Activated CD8-positive, alpha-beta T cell treated with anti-CD3 and anti-CD28 coated beads, Interleukin-2, amount 10 ng/mL, durations not matched to agents 7 days and 5 days (primary cell): ENCODE data around the gene OR2AG2. TPM values are rescaled to one million over a fixed set of nuclear protein-coding genes. Genes with fewer than 3 reads are reported as not detected.

Experiments used
- ATAC-seq: fragments of 150-1000 bp; cut with Tn5 transposase; one replicate; pipeline ENCODE4 v1.10.0; 2021; ENCODE audit warnings: moderate library complexity
- CTCF ChIA-PET: fragments of 350-600 bp; sonication (Branson Sonifier 250); formaldehyde crosslinking; loops from one replicate; lab custom pipeline; 2021; ENCODE audit warnings: antibody characterized with exemption; lab: Charles Lee
- POLR2A ChIA-PET: fragments of 350-600 bp; sonication (Branson Sonifier 250); formaldehyde crosslinking; loops from one replicate; lab custom pipeline; 2021; ENCODE audit warnings: antibody characterized with exemption; lab: Charles Lee
- DNase-seq: peaks from one replicate; pipeline ENCODE4 v3.0.0-alpha.2; 2020
- H3K27ac Mint-ChIP-seq: one replicate; pipeline ENCODE4 v1.8.0; 2021; ENCODE audit warnings: mild to moderate bottlenecking, mixed read lengths
- H3K27me3 Mint-ChIP-seq: one replicate; pipeline ENCODE4 v1.8.0; 2021; ENCODE audit warnings: low read depth, mixed read lengths
- H3K36me3 Mint-ChIP-seq: one replicate; pipeline ENCODE4 v1.8.0; 2021; ENCODE audit warnings: low read depth, mixed read lengths
- H3K4me1 Mint-ChIP-seq: one replicate; pipeline ENCODE4 v1.8.0; 2021; ENCODE audit warnings: low read depth, mixed read lengths
- H3K4me3 Mint-ChIP-seq: one replicate; pipeline ENCODE4 v1.8.0; 2021; ENCODE audit warnings: mild to moderate bottlenecking, mixed read lengths
- H3K9me3 Mint-ChIP-seq: one replicate; pipeline ENCODE4 v1.8.0; 2022; ENCODE audit warnings: mixed read lengths; ENCODE audit not compliant: insufficient read depth
- total RNA-seq, 2 experiments: library from RNA; stranded (reverse); gene quantifications; one replicate each; pipeline ENCODE4 v1.2.3, GENCODE V29; 2021

OR2AG2 gene
- total RNA-seq, 2 experiments from 2014 or later, result 0.08 to 0.23 TPM

- Mint-ChIP-seq H3K27me3 (no peaks in the 10 kb centered on the region), H3K36me3 (peaks cover 66% of the 10 kb centered on the region), H3K9me3 (no peaks in the 10 kb centered on the region), H3K4me3 (no peak overlapping the region), H3K4me1 (peaks cover 85% of the 10 kb centered on the region), H3K27ac (no peak overlapping the region)
- POLR2A ChIA-PET, result interaction anchor here (4.3 kb wide), 1 partner anchor 8 kb away, joined by 20 read pairs; no protein-coding TSS in a partner anchor
- CTCF ChIA-PET, result interaction anchor here (0.6 to 17.1 kb wide), 13 partner anchors 10 to 376 kb away, joined by 3 to 563 read pairs (median 3); no protein-coding TSS in a partner anchor
- DNase-seq (no peak), ATAC-seq (no peak)
These were observed 33.2 kb downstream of the OR2AG2 start for GRCh38 chr11:6738590-6738989.

GRCh38 chr11:6737872-6738466, 33.8 kb downstream of the OR2AG2 start:
- ChIA-PET CTCF (interaction anchor here (0.6 to 17.1 kb wide), 23 partner anchors 9 to 375 kb away, joined by 3 to 563 read pairs (median 4); partner anchors contain the start of genes MRPL17, OR2AG2 and TPP1), POLR2A (interaction anchor here (1.1 to 4.3 kb wide), 2 partner anchors 8 to 17 kb away, joined by 5 to 20 read pairs; no protein-coding TSS in a partner anchor)
- H3K27ac Mint-ChIP-seq, result no peak overlapping the region
- DNase-seq (peak; percentile 83), ATAC-seq (peak; percentile 77)
- H3K36me3 Mint-ChIP-seq, result peaks cover 63% of the 10 kb centered on the region
- H3K4me3 Mint-ChIP-seq, result no peak overlapping the region
- H3K4me1 Mint-ChIP-seq, result peaks cover 87% of the 10 kb centered on the region
- H3K27me3 Mint-ChIP-seq, result no peaks in the 10 kb centered on the region
- H3K9me3 Mint-ChIP-seq, result no peaks in the 10 kb centered on the region

- DNase-seq (no peak), ATAC-seq (no peak)
- Mint-ChIP-seq H3K4me1 (peaks cover 83% of the 10 kb centered on the region), H3K27me3 (no peaks in the 10 kb centered on the region), H3K27ac (no peak overlapping the region), H3K4me3 (no peak overlapping the region), H3K36me3 (peaks cover 62% of the 10 kb centered on the region), H3K9me3 (no peaks in the 10 kb centered on the region)
- ChIA-PET CTCF (interaction anchor here (0.6 to 17.1 kb wide), 9 partner anchors 9 to 361 kb away, joined by 3 to 563 read pairs (median 3); partner anchors contain the start of gene MRPL17), POLR2A (interaction anchor here (1.1 to 4.3 kb wide), 2 partner anchors 10 to 15 kb away, joined by 5 to 20 read pairs; no protein-coding TSS in a partner anchor)
These were observed 35.2 kb downstream of the OR2AG2 start for GRCh38 chr11:6736495-6737121.

- Mint-ChIP-seq H3K27ac (peak overlapping the region; percentile 10), H3K4me3 (no peak overlapping the region), H3K4me1 (peaks cover 82% of the 10 kb centered on the region), H3K27me3 (no peaks in the 10 kb centered on the region), H3K36me3 (peaks cover 65% of the 10 kb centered on the region), H3K9me3 (no peaks in the 10 kb centered on the region)
- POLR2A ChIA-PET, result interaction anchor here (4.3 kb wide), 1 partner anchor 11 kb away, joined by 20 read pairs; no protein-coding TSS in a partner anchor
- CTCF ChIA-PET, result interaction anchor here (0.8 to 17.1 kb wide), 4 partner anchors 17 to 52 kb away, joined by 3 to 563 read pairs (median 12); partner anchors contain the start of gene MRPL17
- DNase-seq (no peak), ATAC-seq (no peak)
These were observed 36.5 kb downstream of the OR2AG2 start for GRCh38 chr11:6735306-6735705.

GRCh38 chr11:6734616-6735015, 37.2 kb downstream of the OR2AG2 start:
- H3K4me1 Mint-ChIP-seq, result peaks cover 75% of the 10 kb centered on the region
- ATAC-seq (no peak), DNase-seq (no peak)
- ChIA-PET POLR2A (interaction anchor here (1.0 to 4.3 kb wide), 2 partner anchors 12 to 14 kb away, joined by 3 to 20 read pairs; no protein-coding TSS in a partner anchor), CTCF (interaction anchor here (1.0 to 17.1 kb wide), 5 partner anchors 8 to 51 kb away, joined by 3 to 563 read pairs (median 5); partner anchors contain the start of gene MRPL17)
- H3K36me3 Mint-ChIP-seq, result peaks cover 66% of the 10 kb centered on the region
- H3K4me3 Mint-ChIP-seq, result no peak overlapping the region
- no peaks in the 10 kb centered on the region for H3K27me3 Mint-ChIP-seq
- H3K9me3 Mint-ChIP-seq, result no peaks in the 10 kb centered on the region
- H3K27ac Mint-ChIP-seq, result peak overlapping the region; percentile 70

- H3K27ac Mint-ChIP-seq, result peak overlapping the region; percentile 77
- H3K27me3 Mint-ChIP-seq, result no peaks in the 10 kb centered on the region
- peak overlapping the region; percentile 48 for H3K4me3 Mint-ChIP-seq
- H3K36me3 Mint-ChIP-seq, result peaks cover 69% of the 10 kb centered on the region
- ATAC-seq (peak; percentile 81), DNase-seq (peak; percentile 53)
- POLR2A ChIA-PET, result interaction anchor here (0.9 to 1.0 kb wide), 2 partner anchors 12 to 13 kb away, joined by 3 read pairs; no protein-coding TSS in a partner anchor
- no peaks in the 10 kb centered on the region for H3K9me3 Mint-ChIP-seq
- CTCF ChIA-PET, result interaction anchor here (0.9 to 17.1 kb wide), 6 partner anchors 9 to 354 kb away, joined by 3 to 563 read pairs (median 6); partner anchors contain the start of gene MRPL17
- H3K4me1 Mint-ChIP-seq, result peaks cover 74% of the 10 kb centered on the region
These were observed 38.2 kb downstream of the OR2AG2 start for GRCh38 chr11:6733326-6734275.

- ChIA-PET POLR2A (no interaction called here), CTCF (interaction anchor here (0.7 to 2.4 kb wide), 6 partner anchors 8 to 30 kb away, joined by 3 to 15 read pairs (median 4); no protein-coding TSS in a partner anchor)
- peaks cover 84% of the 10 kb centered on the region for H3K36me3 Mint-ChIP-seq
- H3K4me1 Mint-ChIP-seq, result peaks cover 42% of the 10 kb centered on the region
- DNase-seq, result no peak
- H3K27me3 Mint-ChIP-seq, result no peaks in the 10 kb centered on the region
- ATAC-seq, result no peak
- H3K9me3 Mint-ChIP-seq, result peaks cover 23% of the 10 kb centered on the region
- no peak overlapping the region for H3K27ac Mint-ChIP-seq
- H3K4me3 Mint-ChIP-seq, result no peak overlapping the region
These were observed 43.6 kb downstream of the OR2AG2 start for GRCh38 chr11:6727971-6728760.

GRCh38 chr11:6725386-6725896, 46.3 kb downstream of the OR2AG2 start:
- Mint-ChIP-seq H3K27ac (no peak overlapping the region), H3K4me3 (no peak overlapping the region), H3K36me3 (peaks cover 90% of the 10 kb centered on the region), H3K9me3 (peaks cover 30% of the 10 kb centered on the region), H3K27me3 (no peaks in the 10 kb centered on the region), H3K4me1 (peaks cover 48% of the 10 kb centered on the region)
- POLR2A ChIA-PET, result no interaction called here
- no peak for ATAC-seq
- CTCF ChIA-PET, result interaction anchor here (1.1 kb wide), 1 partner anchor 32 kb away, joined by 3 read pairs; no protein-coding TSS in a partner anchor
- no peak for DNase-seq

GRCh38 chr11:6724013-6724412, 47.8 kb downstream of the OR2AG2 start:
- Mint-ChIP-seq H3K27ac (no peak overlapping the region), H3K9me3 (peaks cover 41% of the 10 kb centered on the region), H3K4me3 (no peak overlapping the region), H3K4me1 (peaks cover 54% of the 10 kb centered on the region), H3K36me3 (peaks cover 96% of the 10 kb centered on the region), H3K27me3 (no peaks in the 10 kb centered on the region)
- no peak for DNase-seq
- CTCF ChIA-PET, result interaction anchor here (0.9 to 3.5 kb wide), 5 partner anchors 14 to 33 kb away, joined by 3 to 12 read pairs (median 3); no protein-coding TSS in a partner anchor
- POLR2A ChIA-PET, result no interaction called here
- ATAC-seq, result no peak

GRCh38 chr11:6721343-6721742, 50.4 kb downstream of the OR2AG2 start:
- H3K27ac Mint-ChIP-seq, result peak overlapping the region; percentile 44
- H3K27me3 Mint-ChIP-seq, result no peaks in the 10 kb centered on the region
- DNase-seq (no peak), ATAC-seq (no peak)
- CTCF ChIA-PET, result interaction anchor here (1.1 to 3.5 kb wide), 7 partner anchors 10 to 359 kb away, joined by 3 to 21 read pairs (median 7); partner anchors contain the start of gene MRPL17
- peaks cover 95% of the 10 kb centered on the region for H3K36me3 Mint-ChIP-seq
- POLR2A ChIA-PET, result interaction anchor here (1.2 kb wide), 1 partner anchor 16 kb away, joined by 5 read pairs; no protein-coding TSS in a partner anchor
- H3K4me1 Mint-ChIP-seq, result peaks cover 46% of the 10 kb centered on the region
- H3K9me3 Mint-ChIP-seq, result peaks cover 37% of the 10 kb centered on the region
- H3K4me3 Mint-ChIP-seq, result no peak overlapping the region
